Osteoblast (primary cell): ENCODE measurements around the gene PNPLA2. TPM values are rescaled to one million over a fixed set of nuclear protein-coding genes. Genes with fewer than 3 reads are reported as not detected.
A peak's percentile ranks its signal among the peaks of the same experiment; 100 is the strongest.

Source experiments
- DNase-seq: peaks from one replicate; pipeline ENCODE4 v3.0.0; 2011; ENCODE audit warnings: low spot score, mixed read lengths; ENCODE audit not compliant: insufficient read length; ENCODE audit errors: missing footprints
- H2AFZ ChIP-seq: 2 replicates; pipeline ENCODE4 v1.6.0; 2011; ENCODE audit warnings: mild to moderate bottlenecking, low read length
- H3K27ac ChIP-seq: 2 replicates; pipeline ENCODE4 v1.5.1; 2011; ENCODE audit warnings: mild to moderate bottlenecking, low read depth, low read length, moderate library complexity
- H3K27me3 ChIP-seq: 2 replicates; pipeline ENCODE4 v1.6.0; 2012; ENCODE audit warnings: mild to moderate bottlenecking, control low read depth, inconsistent platforms, low read length, moderate library complexity; ENCODE audit not compliant: insufficient read depth
- H3K36me3 ChIP-seq: 2 replicates; pipeline ENCODE4 v1.5.1; 2011; ENCODE audit warnings: mild to moderate bottlenecking, low read length, control low read depth, moderate library complexity; ENCODE audit not compliant: insufficient read depth
- H3K4me1 ChIP-seq: 2 replicates; pipeline ENCODE4 v1.5.1; 2011; ENCODE audit warnings: mild to moderate bottlenecking, low read length, control low read depth, moderate library complexity; ENCODE audit not compliant: insufficient read depth
- H3K4me2 ChIP-seq: 2 replicates; pipeline ENCODE4 v1.6.0; 2011; ENCODE audit warnings: mild to moderate bottlenecking, low read length; ENCODE audit not compliant: insufficient read depth
- H3K4me3 ChIP-seq: fragments of 200-600 bp; sonication (generic); 3 replicates; pipeline ENCODE4 v1.5.1; 2012; ENCODE audit warnings: mild to moderate bottlenecking, low read length, inconsistent platforms; ENCODE audit not compliant: insufficient read depth
- H3K79me2 ChIP-seq: 2 replicates; pipeline ENCODE4 v1.6.0; 2012; ENCODE audit warnings: mild to moderate bottlenecking, low read length, control low read depth, inconsistent platforms; ENCODE audit not compliant: insufficient read depth
- H3K9me3 ChIP-seq: 2 replicates; pipeline ENCODE4 v1.5.1; 2011; ENCODE audit warnings: low read depth, low read length, control low read depth
- H4K20me1 ChIP-seq: 2 replicates; pipeline ENCODE4 v1.6.0; 2012; ENCODE audit warnings: mild to moderate bottlenecking, low read length, control low read depth; ENCODE audit not compliant: insufficient read depth
- total RNA-seq: library from RNA; depleted of rRNA; stranded (reverse); fragments of >200 nt; gene quantifications from 2 replicates; pipeline ENCODE4 v1.2.3, GENCODE V29; 2012
- TF ChIP-seq, protein P1 (sequence below): IDR thresholded peaks from 2 replicates; pipeline ENCODE4 v1.5.1; 2011; ENCODE audit warnings: mild to moderate bottlenecking, low read depth, low read length, moderate library complexity; ENCODE audit errors: extremely low read depth

PNPLA2 gene
- total RNA-seq, 1 donor, result 32.6 TPM

GRCh38 chr11:804599-804964 is 14.1 kb upstream of the PNPLA2 start:
- TF ChIP-seq, protein P1, sequence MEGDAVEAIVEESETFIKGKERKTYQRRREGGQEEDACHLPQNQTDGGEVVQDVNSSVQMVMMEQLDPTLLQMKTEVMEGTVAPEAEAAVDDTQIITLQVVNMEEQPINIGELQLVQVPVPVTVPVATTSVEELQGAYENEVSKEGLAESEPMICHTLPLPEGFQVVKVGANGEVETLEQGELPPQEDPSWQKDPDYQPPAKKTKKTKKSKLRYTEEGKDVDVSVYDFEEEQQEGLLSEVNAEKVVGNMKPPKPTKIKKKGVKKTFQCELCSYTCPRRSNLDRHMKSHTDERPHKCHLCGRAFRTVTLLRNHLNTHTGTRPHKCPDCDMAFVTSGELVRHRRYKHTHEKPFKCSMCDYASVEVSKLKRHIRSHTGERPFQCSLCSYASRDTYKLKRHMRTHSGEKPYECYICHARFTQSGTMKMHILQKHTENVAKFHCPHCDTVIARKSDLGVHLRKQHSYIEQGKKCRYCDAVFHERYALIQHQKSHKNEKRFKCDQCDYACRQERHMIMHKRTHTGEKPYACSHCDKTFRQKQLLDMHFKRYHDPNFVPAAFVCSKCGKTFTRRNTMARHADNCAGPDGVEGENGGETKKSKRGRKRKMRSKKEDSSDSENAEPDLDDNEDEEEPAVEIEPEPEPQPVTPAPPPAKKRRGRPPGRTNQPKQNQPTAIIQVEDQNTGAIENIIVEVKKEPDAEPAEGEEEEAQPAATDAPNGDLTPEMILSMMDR, result no peak
- H3K79me2 ChIP-seq, result peaks cover 22% of the 10 kb centered on the region
- no peak for DNase-seq
- H3K27ac ChIP-seq, result no peak overlapping the region
- H3K4me3 ChIP-seq, result peak overlapping the region; percentile 74
- H3K4me1 ChIP-seq, result peaks cover 23% of the 10 kb centered on the region
- no peaks in the 10 kb centered on the region for H3K27me3 ChIP-seq
- H4K20me1 ChIP-seq, result no peaks in the 10 kb centered on the region
- peak overlapping the region; percentile 31 for H2AFZ ChIP-seq
- H3K36me3 ChIP-seq, result peaks cover 21% of the 10 kb centered on the region
- H3K9me3 ChIP-seq, result no peaks in the 10 kb centered on the region
- H3K4me2 ChIP-seq, result peak overlapping the region; percentile 87

- H3K27ac ChIP-seq, result peak overlapping the region; percentile 99
- H3K4me2 ChIP-seq, result peak overlapping the region; percentile 98
- peak overlapping the region; percentile 97 for H2AFZ ChIP-seq
- H4K20me1 ChIP-seq, result peaks cover 30% of the 10 kb centered on the region
- H3K9me3 ChIP-seq, result no peaks in the 10 kb centered on the region
- peaks cover 27% of the 10 kb centered on the region for H3K36me3 ChIP-seq
- peak; percentile 94 for DNase-seq
- H3K4me1 ChIP-seq, result peaks cover 36% of the 10 kb centered on the region
- H3K79me2 ChIP-seq, result peaks cover 43% of the 10 kb centered on the region
- H3K27me3 ChIP-seq, result no peaks in the 10 kb centered on the region
- TF ChIP-seq, protein P1, result no peak
- peak overlapping the region; percentile 82 for H3K4me3 ChIP-seq
Observed at GRCh38 chr11:808427-809286, 10.1 kb upstream of the PNPLA2 start.

GRCh38 chr11:809287-810039 is 9.3 kb upstream of the PNPLA2 start, which contains the start of gene RPLP2:
Gene RPLP2, plus strand, starts transcription at chr11:809967. Its CDS starts 268 bp downstream, at chr11:810235.
- TF ChIP-seq, protein P1, result no peak
- Histone ChIP-seq H3K27ac (peak within 1 kb of the TSS; percentile 99), H2AFZ (peak within 1 kb of the TSS; percentile 97), H3K4me3 (peak within 1 kb of the TSS; percentile 82), H3K36me3 (peaks cover 30% of the 10 kb centered on the region), H3K27me3 (no peaks in the 10 kb centered on the region), H3K9me3 (no peaks in the 10 kb centered on the region), H3K4me1 (peaks cover 28% of the 10 kb centered on the region), H3K79me2 (peaks cover 37% of the 10 kb centered on the region), H4K20me1 (peaks cover 30% of the 10 kb centered on the region), H3K4me2 (peak within 1 kb of the TSS; percentile 98)
- DNase-seq, result peak; percentile 100
